Esophagus muscularis mucosa (tissue), 2 donors: Measurements from ENCODE around the gene TTC34.

Source experiments
- EP300 ChIP-seq: sonication (generic); formaldehyde crosslinking; IDR thresholded peaks from one replicate; pipeline ENCODE4 v1.6.1; 2017; ENCODE audit warnings: antibody characterized with exemption
- POLR2A ChIP-seq: fragments of 450-650 bp; IDR thresholded peaks from one replicate; pipeline ENCODE4 v1.6.1; 2017; ENCODE audit warnings: antibody characterized with exemption, moderate library complexity, mild to moderate bottlenecking, low read depth

DNA sequence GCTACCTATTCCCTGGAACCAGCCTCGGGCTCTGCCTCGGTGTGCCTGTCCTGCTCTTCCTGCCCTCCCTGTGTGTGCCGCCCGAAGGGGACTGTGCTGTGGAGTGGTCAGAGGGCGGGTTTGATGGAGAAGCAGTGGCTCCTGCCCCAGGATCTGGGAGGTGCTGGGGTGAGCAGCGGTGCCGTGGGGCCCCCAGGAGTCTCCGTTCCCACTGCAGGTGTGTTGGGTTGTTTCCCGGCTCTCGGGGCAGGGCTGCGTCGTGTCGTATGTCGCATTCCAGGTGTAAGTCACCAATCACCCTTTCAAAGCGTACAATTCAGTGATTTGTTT, 32.6 kb upstream of the TTC34 start:
- TF ChIP-seq EP300 (no peak), POLR2A (no peak)
